GM18526 (cell line): ENCODE data around the gene COL5A3.

ENCODE experiments used
- POLR2A ChIP-seq: IDR thresholded peaks from 3 replicates; pipeline ENCODE4 v1.6.1; 2011; ENCODE audit not compliant: insufficient read length; ENCODE audit errors: extremely low read depth

COL5A3 gene

DNA sequence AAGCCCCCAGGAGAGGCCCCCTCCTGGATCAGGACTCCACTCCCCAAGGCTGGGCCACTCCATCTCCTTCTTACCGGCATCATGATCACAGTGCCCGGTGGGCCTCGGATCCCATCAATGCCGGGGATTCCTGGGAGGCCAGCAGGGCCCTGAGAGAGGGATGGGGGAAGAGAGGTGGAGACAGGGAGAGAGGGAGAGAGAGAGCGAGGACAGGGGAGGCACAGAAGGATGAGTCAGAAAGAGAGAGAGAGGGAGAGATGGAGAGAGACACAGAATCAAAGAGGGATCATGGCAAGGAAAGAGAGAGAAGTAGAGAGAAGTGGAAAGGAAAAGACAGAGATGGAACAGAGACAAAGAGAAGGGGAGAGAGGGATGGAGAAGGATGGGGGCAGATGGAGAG, 13.8 kb downstream of the COL5A3 start:
- no peak for TF ChIP-seq POLR2A

DNA sequence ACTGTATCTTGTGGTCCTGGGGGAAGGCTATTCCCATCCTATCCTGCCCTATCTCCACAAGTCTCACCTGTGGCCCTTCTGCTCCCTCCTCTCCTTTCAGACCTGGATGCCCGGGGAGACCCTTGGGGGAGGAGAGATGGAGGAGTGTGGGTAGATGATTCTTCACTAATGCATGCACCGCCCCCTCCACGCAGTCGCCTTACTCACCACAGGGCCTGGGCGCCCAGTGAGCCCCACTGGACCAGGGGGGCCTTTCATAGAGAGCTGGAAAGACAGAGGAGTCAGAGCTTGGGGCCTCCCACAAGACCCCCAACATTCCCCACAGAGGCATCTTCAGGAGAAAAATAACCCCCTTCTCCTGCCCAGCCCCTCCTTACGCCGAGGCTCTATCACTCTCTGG, 14.3 kb downstream of the COL5A3 start:
- TF ChIP-seq POLR2A, result no peak

DNA sequence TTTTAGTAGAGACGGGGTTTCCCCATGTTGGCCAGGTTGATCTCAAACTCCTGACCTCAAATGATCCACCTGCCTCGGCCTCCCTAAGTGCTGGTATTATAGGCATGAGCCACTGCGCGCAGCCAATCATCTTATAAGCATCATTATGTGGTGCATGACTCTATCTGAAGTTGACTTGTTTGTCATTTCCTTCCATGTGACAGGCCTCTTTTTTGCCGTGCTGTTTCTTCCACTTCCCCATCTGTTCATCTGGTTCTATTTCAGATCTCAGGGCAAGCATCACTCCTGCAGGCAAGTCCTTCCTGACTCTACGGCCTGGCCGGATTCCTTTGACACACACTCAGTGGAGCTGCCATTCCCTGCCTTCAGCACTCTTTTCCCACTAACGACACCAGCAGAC, 15.2 kb downstream of the COL5A3 start:
- no peak for TF ChIP-seq POLR2A

DNA sequence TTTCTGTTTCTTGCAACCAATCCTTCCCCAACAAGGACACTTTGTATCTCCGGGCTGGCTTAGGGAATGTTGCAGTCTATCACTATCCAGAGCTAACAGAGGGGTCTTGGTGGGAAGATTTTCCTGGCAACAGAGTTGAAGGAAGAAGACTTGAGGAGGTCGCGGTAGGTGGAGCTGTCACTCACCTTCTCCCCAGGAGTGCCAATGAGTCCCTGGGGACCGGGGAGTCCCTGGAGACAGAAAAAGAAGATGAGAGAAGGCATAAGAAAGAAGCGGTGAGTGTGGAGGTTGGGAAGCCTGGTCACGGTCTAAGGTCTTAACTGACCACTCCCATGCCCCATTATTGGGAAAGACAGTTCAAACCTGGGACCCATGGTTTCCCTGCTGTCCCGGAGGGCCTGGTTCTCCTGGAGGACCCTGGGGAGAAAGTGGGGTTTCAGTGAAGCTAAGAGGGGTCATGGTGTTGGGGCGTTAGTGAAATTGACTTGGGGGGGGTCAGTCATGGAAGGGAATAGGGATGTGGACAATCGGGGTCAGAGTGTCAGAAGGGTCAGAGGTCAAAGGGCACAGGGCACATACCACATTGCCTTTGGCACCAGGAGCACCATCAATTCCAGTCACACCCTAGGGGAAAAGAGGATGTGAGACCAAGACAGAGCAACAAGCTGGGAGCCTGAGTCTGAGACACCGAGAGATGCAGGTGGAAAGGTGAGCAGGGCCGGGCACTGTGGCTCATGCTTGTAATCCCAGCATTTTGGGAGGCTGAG, 18.7 kb downstream of the COL5A3 start:
- no peak for TF ChIP-seq POLR2A

DNA sequence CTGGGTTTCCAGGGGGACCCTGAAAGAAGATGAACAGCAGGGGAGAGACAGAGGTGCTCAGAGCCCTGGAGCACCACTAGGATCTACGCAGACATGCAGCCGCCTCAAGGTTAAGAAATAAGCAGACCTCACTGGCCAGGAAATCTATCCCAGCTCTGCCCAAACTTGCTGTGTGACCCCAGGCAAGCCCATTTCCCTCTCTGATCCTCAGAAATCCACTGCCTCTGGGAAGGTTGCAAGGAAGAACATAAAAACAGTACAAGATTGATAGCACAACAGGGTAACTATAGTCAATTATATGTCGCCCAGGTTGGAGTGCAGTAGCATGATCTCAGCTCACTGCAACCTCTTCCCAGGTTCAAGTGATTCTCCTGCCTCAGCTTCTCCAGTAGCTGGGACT, 20.8 kb downstream of the COL5A3 start:
- TF ChIP-seq POLR2A, result no peak

DNA sequence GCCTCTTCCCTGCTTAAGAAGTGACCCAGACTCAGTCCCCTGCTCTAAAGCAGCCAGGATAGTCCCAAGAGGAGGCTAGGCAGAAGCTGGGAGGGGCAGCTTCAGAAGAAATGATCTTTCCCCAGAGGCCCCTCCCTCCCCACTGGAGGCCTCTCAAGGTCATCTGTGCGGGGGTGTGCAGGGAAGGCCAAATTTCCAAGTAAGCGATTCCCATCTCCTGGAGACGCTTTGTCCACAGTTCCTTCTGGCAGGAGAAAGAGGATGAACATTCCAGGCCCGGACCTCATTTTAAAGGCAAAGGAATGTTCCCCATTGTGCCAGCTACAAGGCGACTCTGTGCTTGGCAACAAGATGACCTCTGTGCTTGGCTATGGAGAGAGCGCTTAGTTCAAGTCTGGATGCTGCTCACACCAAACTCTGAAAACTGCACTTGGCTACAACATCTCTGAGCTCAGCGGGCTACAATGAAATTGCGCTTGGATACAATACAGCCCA, 23.5 kb downstream of the COL5A3 start:
- no peak for TF ChIP-seq POLR2A

DNA sequence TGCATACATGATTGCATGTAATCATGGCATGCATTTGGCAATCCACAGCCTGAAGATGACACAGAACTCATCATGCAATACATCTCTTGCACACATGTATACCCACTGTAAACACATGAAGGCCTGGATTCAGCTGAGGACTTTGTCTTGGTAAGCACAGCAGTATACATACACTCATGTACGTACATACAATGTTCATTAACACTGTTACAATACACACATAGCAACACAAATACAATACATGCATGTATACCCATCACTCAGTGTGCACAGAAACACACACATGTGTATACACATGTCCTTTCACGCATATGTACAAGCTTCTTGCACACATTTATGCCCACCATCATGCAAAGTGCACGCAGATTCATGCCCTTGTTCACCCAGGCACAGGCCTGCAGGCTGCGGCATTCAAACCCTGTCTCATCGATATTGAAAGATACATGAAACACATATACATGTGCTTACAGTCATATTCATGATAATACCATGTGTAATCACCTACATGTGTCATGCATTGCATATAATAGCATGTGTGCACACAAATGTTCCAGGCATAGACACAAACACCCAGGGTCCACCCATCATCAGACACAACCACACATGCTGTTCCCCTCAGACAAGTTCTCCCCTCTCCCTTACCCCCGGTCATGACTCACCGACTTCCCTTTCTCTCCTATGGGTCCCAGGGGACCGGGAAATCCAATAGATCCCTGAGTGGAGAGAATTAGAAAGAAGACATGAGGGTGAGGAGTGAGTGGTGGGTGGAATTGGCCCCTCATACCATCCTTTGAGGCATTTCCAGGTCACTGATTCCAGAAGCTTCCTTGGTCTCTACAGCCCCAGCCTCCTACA, 28.7 kb downstream of the COL5A3 start:
- TF ChIP-seq POLR2A, result no peak

DNA sequence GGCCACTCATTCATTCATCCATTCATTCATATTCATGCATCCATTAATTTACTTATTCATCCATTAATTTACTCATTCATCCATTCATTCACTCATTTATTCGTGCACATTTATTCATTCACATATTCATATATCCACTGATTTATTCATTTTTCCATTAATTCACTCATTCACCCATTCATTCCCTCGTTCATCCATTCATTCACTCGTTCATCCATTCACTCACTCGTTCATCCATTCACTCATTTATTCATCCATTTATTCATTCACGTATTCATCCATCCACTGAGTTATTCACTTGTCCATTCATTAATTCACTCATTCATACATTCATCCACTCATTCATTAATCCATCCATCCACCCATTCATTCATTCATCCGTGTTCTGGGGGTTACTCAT, 38.2 kb downstream of the COL5A3 start:
- no peak for TF ChIP-seq POLR2A

DNA sequence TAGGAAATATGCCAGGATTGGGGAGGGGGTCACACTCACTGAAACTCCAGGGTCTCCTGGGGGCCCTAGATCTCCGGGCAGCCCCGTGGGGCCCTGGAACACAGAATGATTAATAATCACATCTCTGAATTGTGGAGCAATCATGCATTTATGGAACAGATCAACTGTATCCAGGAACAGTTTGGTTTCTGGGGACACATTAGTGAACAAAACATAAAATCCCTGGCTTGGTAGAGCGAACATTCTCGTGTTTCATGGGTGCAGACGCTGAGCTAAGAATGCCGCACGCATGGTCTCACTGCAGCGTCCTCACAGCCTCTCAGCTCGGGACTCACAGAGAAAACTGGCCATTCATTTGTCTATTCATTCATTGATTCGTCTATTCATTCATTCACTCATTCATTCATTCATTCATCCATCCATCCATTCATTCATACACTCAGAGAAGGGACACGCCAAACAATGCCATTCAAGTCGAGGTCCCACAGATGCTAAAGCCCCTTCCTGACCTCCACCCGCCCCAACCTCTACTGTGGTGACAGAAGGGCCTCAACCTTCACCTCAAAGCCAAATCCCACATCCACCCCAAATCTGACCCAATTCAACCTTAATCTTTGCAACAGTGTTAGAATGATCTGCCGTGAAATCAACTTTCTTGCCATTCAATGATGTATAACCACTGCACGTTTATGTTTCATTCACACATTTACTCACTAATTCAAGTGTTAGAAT, 39.0 kb downstream of the COL5A3 start:
- no peak for TF ChIP-seq POLR2A

DNA sequence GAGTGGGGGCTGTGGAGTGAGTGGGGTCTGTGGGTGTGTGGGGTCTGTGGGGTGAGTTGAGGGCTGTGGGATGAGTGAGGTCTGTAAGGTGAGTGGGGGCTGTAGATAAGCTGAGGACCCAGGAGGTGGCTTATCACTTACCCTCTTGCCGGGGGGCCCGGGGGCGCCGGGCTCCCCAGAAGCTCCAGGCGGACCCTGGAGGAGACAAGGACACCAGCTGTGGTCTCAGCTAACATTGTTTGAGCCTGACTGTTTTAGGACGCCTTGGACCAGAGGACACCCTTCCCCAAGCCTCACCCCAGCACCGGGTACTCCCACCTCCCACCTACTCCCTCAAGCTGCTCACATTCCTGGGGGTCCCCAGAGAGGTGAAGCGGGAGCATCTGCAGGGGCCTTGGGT, 39.8 kb downstream of the COL5A3 start:
- TF ChIP-seq POLR2A, result no peak

DNA sequence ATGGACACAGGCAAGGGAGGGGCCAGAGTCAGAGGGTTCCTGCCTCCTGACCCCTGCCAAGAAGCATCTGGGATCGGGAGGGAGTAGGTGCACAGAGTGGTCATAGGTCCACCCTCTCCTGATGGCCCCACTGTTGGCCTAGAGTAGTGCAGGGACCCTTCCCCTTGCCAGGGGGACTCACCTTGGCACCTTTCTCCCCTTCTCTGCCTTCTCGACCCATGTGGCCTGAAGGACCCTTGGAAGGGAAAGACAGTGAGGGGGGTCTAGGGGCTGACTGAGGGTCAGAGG, 40.7 kb downstream of the COL5A3 start:
- no peak for TF ChIP-seq POLR2A

DNA sequence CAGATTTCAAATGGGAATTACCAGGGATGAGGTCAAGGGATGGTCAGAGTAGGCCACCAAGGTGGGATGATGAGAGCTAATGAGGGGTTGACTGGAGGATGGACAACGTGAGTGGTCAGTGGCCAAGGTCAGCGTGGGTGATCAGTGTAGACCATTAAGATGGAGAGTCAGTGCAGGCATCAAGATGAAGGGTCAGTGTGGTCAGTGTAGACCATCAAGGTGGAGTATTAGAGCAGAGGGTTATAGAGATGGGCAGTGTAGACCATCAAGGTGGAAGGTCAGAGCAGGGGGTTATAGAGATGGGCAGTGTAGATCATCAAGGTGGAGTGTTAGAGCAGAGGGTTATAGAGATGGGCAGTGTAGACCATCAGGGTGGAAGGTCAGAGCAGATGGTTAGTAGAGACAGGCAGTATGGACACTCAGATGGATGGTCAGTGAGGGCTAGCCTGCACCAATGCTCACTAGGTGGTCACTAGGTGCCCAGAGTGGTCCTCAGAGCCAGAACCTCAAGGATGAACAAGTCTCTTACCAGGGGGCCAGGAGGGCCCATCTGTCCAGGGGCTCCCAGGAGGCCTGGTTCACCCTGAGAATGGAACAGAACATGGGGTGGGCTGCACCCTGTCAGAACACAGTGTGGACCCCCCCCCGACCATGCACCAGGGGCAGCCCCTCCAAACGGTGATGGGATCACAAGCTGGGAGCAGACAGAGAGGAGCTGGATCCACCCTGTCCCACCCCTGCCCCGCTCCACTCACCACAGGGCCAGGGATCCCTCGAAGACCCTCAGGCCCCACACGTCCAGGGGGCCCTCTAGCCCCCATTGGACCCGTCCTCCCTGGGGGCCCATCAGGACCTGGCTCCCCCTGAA, 41.2 kb downstream of the COL5A3 start:
- TF ChIP-seq POLR2A, result no peak

DNA sequence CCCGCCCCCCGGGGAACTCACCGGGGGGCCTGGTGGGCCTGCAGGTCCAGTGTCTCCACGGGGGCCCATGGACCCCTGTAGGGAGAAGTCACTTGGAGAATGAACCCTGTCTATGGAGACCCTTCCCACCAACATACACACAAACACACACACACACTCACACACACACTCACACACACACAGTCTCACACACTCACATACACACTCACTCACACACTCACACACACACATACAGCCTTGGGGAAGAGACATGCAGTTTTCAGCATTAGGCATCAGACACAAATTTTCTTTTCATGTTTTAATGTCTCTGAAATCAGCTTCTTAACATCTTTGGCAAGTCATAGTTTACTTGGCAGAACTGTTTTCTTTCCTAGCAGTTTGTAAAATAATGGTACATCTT, 43.0 kb downstream of the COL5A3 start:
- no peak for TF ChIP-seq POLR2A

DNA sequence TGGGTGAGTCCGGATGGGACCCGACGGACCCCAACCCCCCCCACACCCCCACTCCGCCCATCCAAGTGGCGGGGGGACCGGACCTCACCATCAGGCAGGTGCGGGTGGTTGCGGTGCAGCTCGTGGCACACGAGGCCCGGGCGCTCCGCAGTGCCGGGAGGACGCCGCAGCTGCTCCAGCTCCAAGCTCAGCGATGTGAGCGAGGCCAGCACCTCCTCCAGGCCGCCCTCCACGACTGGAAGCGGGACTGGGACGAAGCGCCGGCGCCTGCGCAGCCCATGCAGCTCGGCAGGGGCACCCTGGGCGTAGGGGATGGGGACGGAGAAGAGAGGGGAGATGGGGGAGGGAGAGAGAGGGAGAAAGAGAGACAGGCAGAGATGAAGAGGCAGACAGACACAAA, 43.9 kb downstream of the COL5A3 start:
- no peak for TF ChIP-seq POLR2A

DNA sequence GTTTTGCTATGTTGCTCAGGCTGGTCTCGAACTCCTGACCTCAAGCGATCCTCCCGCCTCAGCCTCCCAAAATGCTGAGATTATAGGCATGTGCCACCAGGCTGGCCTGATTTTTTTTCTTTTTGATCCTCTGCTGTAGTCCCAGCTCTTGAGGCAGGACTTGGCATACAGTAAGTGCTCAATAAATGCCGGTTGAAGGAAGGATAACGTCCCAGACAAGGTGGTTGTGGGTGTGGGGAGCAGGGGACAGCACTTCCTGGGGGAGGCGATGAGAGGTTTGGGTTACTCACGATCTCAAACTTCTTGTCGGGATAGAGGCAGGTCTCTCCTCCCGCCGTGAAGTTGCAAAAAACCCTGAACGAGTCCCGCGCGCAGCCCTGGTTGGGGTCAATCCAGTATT, 44.3 kb downstream of the COL5A3 start:
- no peak for TF ChIP-seq POLR2A
